PFSK-1 (cell line): ENCODE results near the gene FMNL2.

Experiments
- FOXP2 ChIP-seq: optimal IDR thresholded peaks from 2 replicates; pipeline ENCODE3; 2011; ENCODE audit warnings: borderline replicate concordance, control low read depth, inconsistent platforms; ENCODE audit not compliant: insufficient read depth; ENCODE audit errors: extremely low read length, extremely low read depth
- POLR2AphosphoS5 ChIP-seq: IDR thresholded peaks from 2 replicates; pipeline ENCODE4 v1.6.1; 2012; ENCODE audit warnings: low read depth, mild to moderate bottlenecking, control low read depth, low read length, moderate library complexity
- REST ChIP-seq, 2 experiments: IDR thresholded peaks; 2 replicates each; pipeline versions ENCODE4 v1.6.1 to v1.8.0; 2011 to 2012; ENCODE audit warnings: low read depth in 2 of 2, low read length in 2 of 2, control low read depth in 1 of 2, inconsistent platforms in 1 of 2, mild to moderate bottlenecking in 1 of 2, moderate library complexity in 1 of 2; ENCODE audit not compliant: insufficient read depth in 1 of 2
- TAF1 ChIP-seq: IDR thresholded peaks from 2 replicates; pipeline ENCODE4 v1.6.1; 2012; ENCODE audit warnings: low read length, control low read depth, borderline replicate concordance; ENCODE audit not compliant: insufficient read depth

- TF ChIP-seq POLR2AphosphoS5, result no peak
- TF ChIP-seq REST (IDR thresholded peaks at IDR 0.05; ENCODE audit: insufficient read depth in 1 of 2, low read depth in 2 of 2, low read length in 2 of 2), result no peak
- TF ChIP-seq TAF1, result no peak
- no peak for TF ChIP-seq FOXP2
These were observed 343.8 kb downstream of the FMNL2 start for GRCh38 chr2:152678808-152679207.
